Measurements from ENCODE around the gene C9orf72. TPM values are rescaled to one million over a fixed set of nuclear protein-coding genes. Genes with fewer than 3 reads are reported as not detected.

C9orf72 gene
- polyA plus RNA-seq, 1 donor (not counting 4 experiments of a cell fraction or from before 2014, with no cell fraction given) = 7.7 TPM

GRCh38 chr9:27506981-27507380 is 66.3 kb downstream of the C9orf72 start:
- Histone ChIP-seq H3K9me3 (ENCODE audit: control insufficient read depth, low read depth, low read length) (no peaks in the 10 kb centered on the region), H4K20me1 (ENCODE audit: control insufficient read depth, extremely low read depth, insufficient read depth, low read length) (no peaks in the 10 kb centered on the region), H3K9me1 (ENCODE audit: control insufficient read depth, extremely low read depth, insufficient read depth, low read length) (no peaks in the 10 kb centered on the region), H3K9ac (ENCODE audit: control insufficient read depth, extremely low read depth, insufficient read depth, low read length) (no peak overlapping the region), H3K4me1 (ENCODE audit: control insufficient read depth, extremely low read depth, insufficient read depth, low read length) (peaks cover 28% of the 10 kb centered on the region), H3K36me3 (ENCODE audit: control insufficient read depth in 2 of 2, extremely low read depth in 1 of 2, insufficient read depth in 2 of 2, low read length in 2 of 2) (peaks cover 0 to 15% of the 10 kb centered on the region in 2 experiments), H3K79me2 (ENCODE audit: control insufficient read depth, insufficient read depth, low read length) (peaks cover 56% of the 10 kb centered on the region), H3K27me3 (ENCODE audit: control insufficient read depth, extremely low read depth, insufficient read depth, low read length) (no peaks in the 10 kb centered on the region), H3K27ac (ENCODE audit: control insufficient read depth, insufficient read depth, low read length) (no peak overlapping the region), H3K4me3 (ENCODE audit: control insufficient read depth in 2 of 3, extremely low read depth in 1 of 3, insufficient read depth in 2 of 3, low read depth in 1 of 3, low read length in 3 of 3) (no peak overlapping the region), H3K4me2 (ENCODE audit: control insufficient read depth, extremely low read depth, insufficient read depth, low read depth, low read length) (no peak overlapping the region), H2AFZ (ENCODE audit: control insufficient read depth, low read length) (no peak overlapping the region)
- DNase-seq (ENCODE audit: low read depth, low spot score) = no peak
- peak; percentile 17 for FAIRE-seq
- TF ChIP-seq, protein P1, sequence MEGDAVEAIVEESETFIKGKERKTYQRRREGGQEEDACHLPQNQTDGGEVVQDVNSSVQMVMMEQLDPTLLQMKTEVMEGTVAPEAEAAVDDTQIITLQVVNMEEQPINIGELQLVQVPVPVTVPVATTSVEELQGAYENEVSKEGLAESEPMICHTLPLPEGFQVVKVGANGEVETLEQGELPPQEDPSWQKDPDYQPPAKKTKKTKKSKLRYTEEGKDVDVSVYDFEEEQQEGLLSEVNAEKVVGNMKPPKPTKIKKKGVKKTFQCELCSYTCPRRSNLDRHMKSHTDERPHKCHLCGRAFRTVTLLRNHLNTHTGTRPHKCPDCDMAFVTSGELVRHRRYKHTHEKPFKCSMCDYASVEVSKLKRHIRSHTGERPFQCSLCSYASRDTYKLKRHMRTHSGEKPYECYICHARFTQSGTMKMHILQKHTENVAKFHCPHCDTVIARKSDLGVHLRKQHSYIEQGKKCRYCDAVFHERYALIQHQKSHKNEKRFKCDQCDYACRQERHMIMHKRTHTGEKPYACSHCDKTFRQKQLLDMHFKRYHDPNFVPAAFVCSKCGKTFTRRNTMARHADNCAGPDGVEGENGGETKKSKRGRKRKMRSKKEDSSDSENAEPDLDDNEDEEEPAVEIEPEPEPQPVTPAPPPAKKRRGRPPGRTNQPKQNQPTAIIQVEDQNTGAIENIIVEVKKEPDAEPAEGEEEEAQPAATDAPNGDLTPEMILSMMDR (optimal IDR thresholded peaks at IDR 0.05 in 1 of 3, IDR thresholded peaks at IDR 0.05 in 1 of 3, conservative IDR thresholded peaks at IDR 0.05 in 1 of 3; ENCODE audit: extremely low read depth in 1 of 3, insufficient read depth in 2 of 3, low read length in 3 of 3) = no peak
- no peak for TF ChIP-seq EZH2 (IDR thresholded peaks at IDR 0.05; ENCODE audit: low read length)
- dilution Hi-C loops (cut with MboI; ENCODE audit: extremely low pct_ligation_motif_present, low sequenced_read_pairs) = no loop called here

DNA sequence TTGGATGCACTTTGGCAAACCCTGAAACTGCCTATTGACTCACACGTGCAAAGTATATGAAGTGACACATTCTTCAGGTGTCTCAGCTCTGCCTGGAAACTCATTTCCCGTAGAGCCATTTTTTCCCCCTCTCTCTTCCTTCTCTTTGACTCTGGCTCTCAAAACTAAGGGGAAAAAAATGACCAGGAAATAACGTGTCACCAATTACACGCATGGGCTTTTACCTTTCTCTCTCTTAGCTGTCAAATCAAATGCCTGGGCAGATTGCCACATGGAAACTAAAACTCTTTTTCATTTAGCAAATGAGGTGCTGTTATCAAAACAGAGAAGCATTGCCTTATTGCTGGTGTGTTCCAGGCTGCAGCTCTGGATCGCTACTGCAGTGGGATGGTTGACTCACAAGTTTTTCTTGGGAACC is 67.5 kb downstream of the C9orf72 start:
- peak overlapping the region; percentile 81 for H3K27ac ChIP-seq (ENCODE audit: control insufficient read depth, insufficient read depth, low read length)
- H3K4me2 ChIP-seq (ENCODE audit: control insufficient read depth, extremely low read depth, insufficient read depth, low read depth, low read length) = peak overlapping the region; percentile 77
- no peaks in the 10 kb centered on the region for H3K9me1 ChIP-seq (ENCODE audit: control insufficient read depth, extremely low read depth, insufficient read depth, low read length)
- no peaks in the 10 kb centered on the region for H3K27me3 ChIP-seq (ENCODE audit: control insufficient read depth, extremely low read depth, insufficient read depth, low read length)
- FAIRE-seq = peak; percentile 95
- dilution Hi-C loops (cut with MboI; ENCODE audit: extremely low pct_ligation_motif_present, low sequenced_read_pairs) = no loop called here
- H3K79me2 ChIP-seq (ENCODE audit: control insufficient read depth, insufficient read depth, low read length) = peaks cover 50% of the 10 kb centered on the region
- H3K4me1 ChIP-seq (ENCODE audit: control insufficient read depth, extremely low read depth, insufficient read depth, low read length) = peaks cover 34% of the 10 kb centered on the region
- peak overlapping the region in 2 of 3 experiments; percentile 12 to 54 for H3K4me3 ChIP-seq (ENCODE audit: control insufficient read depth in 2 of 3, extremely low read depth in 1 of 3, insufficient read depth in 2 of 3, low read depth in 1 of 3, low read length in 3 of 3)
- DNase-seq (ENCODE audit: low read depth, low spot score) = no peak
- H3K36me3 ChIP-seq (ENCODE audit: control insufficient read depth in 2 of 2, extremely low read depth in 1 of 2, insufficient read depth in 2 of 2, low read length in 2 of 2) = peaks cover 0 to 15% of the 10 kb centered on the region in 2 experiments
- H3K9ac ChIP-seq (ENCODE audit: control insufficient read depth, extremely low read depth, insufficient read depth, low read length) = peak overlapping the region; percentile 51
- TF ChIP-seq EZH2 (IDR thresholded peaks at IDR 0.05; ENCODE audit: low read length) = no peak
- TF ChIP-seq, protein P1 (optimal IDR thresholded peaks at IDR 0.05 in 1 of 3, IDR thresholded peaks at IDR 0.05 in 1 of 3, conservative IDR thresholded peaks at IDR 0.05 in 1 of 3; ENCODE audit: extremely low read depth in 1 of 3, insufficient read depth in 2 of 3, low read length in 3 of 3) = no peak
- H3K9me3 ChIP-seq (ENCODE audit: control insufficient read depth, low read depth, low read length) = no peaks in the 10 kb centered on the region
- peak overlapping the region; percentile 10 for H2AFZ ChIP-seq (ENCODE audit: control insufficient read depth, low read length)
- H4K20me1 ChIP-seq (ENCODE audit: control insufficient read depth, extremely low read depth, insufficient read depth, low read length) = no peaks in the 10 kb centered on the region
